GM12891 (cell line): ENCODE measurements around the gene PCDH1.

Source experiments
- POLR2A ChIP-seq: IDR thresholded peaks from 2 replicates; pipeline ENCODE4 v1.6.1; 2011; ENCODE audit warnings: low read depth, low read length, control low read depth
- TAF1 ChIP-seq: IDR thresholded peaks from 2 replicates; pipeline ENCODE4 v1.6.1; 2011; ENCODE audit warnings: low read depth, low read length, control low read depth

DNA sequence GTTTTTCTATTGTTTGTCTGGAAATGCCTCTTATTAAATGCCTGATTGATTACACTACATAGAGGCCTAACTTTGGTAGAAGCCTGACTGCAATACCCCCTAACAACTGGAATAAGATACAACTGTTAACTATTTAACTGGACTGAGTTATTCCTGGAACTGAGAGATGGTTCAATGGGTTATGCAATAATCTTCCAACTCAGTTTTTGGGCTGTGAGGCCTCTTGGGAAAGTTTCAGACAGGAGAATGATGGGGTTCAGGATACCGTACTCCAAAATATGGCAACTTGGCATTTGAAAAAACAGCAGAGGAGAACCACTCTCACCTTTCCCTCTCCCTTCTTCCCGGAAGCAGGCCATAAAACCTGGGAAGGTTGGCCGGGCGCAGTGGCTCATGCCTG lies 19.2 kb upstream of the PCDH1 start:
- no peak for TF ChIP-seq TAF1
- no peak for TF ChIP-seq POLR2A
